ELR (cell line): ENCODE data around the gene ETFDH.
"Not testable (repeated sequence)": the region's sequence is repeated elsewhere in the genome, so short reads cannot be mapped to it uniquely, and the experiment has no call there.

Experiments used
- DNase-seq: peaks from one replicate; pipeline ENCODE4 v3.0.0-alpha.2; 2015; ENCODE audit warnings: low read depth

The ETFDH gene

DNA sequence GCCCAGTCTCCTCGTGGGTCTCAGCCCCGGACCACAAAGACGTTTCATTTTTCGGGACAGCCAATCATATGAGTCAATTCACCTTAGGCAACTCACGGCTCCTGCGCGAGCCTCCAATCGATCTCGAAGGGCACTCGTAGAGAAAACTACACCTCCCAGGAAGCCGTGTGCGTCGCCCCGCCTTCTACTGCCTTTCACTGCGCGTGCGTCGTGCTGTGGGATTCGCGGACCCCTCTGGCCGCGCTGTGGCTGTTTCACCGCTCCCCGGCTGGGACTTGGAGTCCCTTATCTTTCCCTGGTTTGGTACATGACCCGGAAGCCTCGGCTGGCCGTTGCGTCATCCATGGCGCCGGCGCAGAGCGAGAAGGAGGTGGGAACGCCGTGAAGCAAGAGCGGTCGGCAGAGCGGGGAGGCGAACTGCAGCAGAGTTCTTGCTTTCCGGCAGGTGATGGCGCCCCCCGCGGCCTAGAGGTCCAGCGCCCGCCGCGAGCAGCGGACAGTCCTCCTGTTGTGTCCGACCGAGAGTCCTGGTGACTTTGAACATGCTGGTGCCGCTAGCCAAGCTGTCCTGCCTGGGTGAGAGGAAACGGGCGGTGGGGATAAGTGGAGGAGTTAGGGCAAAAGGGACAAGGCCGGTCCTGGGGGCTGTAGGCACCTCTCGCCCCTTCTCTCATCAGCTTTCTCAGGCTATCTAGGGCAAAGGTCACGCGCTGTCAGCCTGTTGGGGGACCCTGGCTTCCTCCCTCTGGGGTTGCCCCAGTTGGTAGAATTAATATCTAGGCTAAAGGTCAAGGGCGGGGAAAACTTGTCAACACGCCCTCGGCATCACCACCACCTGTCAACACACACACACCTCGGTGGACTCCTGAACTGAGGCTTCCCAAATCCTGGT is at the start of gene ETFDH:
Gene ETFDH, plus strand, starts transcription at position 382 of the 892 bp plus-strand sequence. Its CDS starts 161 bp downstream, at position 543.
- DNase-seq = peak; percentile 98

DNA sequence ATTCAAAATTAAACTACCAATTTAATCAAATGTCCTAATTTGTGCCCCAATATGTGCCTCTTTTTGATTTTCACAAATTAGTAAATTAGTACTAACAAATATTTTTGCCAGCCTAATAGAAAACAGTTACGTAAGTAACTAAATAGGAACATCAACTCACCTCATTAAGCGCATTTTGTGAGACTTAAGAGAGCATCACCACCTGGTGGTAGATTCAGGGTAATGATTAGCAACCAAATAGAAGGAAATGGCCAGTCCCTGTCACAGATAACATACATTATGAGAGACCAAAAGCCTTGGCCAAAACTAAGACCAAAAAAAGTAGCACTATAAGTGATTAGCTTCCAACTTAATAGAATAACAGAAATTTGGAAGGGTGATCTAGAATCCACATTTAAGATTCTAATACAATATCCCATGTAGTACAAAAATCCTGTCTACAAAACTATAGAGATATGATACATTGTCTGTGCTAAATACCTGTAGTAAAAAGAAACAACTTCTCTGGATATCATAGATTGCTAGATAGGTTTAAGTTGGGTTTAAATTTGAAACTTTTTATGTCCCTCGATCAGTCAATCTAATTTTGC is 47.1 kb upstream of the ETFDH start:
- DNase-seq = peak; percentile 72

DNA sequence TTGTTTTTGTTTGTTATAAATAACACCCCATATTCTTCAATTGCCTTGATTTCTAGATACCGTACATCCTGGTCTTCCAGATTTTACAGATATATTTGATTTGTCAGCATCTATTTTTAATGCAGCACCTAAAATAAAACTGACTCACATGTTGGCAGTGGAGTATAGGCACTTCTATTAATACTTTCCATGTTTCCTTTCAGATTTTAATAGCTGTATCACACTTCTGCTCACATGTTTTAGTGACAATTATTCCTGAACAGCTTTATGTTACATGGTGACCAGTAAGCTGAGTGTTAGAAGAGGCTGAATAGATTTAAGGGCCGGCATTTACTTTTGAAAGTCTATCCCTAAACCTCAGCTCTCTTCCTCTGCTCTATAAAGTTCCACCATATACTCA is 46.6 kb upstream of the ETFDH start:
- DNase-seq = no peak

DNA sequence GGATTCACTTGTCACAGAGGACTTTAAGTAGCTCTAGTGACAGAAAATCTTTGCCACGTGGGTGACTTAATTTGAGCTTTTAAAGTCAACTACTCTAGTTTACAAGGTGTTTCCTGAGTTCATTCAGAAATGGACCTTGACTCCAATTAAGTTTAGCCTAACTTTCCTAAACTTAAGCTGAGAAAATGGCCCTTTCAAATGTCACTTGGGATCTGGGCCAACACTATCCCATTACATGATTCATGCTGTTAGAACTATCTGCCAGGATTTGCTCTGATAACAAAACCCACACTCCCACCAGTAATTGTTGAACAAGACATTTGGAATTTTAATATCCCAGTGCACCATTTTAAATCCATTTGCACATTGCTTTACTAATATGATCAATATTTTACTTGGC is 41.2 kb upstream of the ETFDH start:
- no peak for DNase-seq

DNA sequence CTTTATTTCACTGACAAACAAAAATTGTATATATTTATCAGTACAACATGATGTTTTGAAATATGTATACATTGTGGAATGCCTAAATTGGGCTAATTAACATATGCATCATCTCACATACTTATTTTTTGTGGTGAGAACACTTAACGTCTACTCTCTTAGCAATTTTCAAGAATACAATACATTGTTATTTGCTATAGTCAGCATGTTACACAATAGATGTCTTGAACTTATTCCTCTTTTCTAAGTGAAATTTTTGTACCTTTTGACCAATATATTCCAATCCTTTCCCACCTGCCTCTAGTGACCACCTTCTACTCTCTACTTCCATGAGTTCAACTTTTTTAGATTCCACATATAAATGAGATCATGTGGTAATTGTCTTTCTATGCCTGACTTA is 35.5 kb upstream of the ETFDH start:
- no peak for DNase-seq

DNA sequence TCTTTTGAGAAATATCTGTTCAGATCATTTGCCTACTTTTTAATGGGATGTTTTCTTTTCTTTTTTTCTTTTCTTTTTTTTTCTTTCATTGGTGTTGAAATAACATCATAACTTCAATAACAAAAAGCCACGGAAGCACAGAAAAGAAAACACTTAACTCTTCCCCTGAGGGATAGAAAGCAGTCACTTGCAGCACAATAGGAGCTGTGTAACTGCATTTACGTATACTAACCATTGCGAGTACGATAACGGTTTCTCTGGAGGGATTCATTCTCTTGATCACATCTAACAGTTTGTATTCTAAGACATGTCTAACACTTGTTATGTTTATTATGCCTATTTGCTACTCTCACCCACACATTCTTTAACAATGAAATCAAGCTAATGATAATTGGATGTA is 27.7 kb upstream of the ETFDH start:
- no peak for DNase-seq

DNA sequence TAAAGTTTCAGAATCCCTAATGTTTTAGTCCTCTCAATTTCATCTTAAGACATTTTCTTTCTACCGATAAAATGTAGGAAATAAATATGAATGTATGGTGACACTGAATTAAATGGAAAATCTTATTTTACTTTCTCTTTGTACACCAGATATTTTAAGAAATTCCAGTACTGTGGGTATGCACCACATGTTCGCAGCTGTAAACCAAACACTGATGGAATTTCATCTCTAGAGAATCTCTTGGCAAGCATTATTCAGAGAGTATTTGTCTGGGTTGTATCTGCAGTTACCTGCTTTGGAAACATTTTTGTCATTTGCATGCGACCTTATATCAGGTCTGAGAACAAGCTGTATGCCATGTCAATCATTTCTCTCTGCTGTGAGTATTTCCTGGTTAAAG is 27.3 kb upstream of the ETFDH start:
- DNase-seq = no peak

DNA sequence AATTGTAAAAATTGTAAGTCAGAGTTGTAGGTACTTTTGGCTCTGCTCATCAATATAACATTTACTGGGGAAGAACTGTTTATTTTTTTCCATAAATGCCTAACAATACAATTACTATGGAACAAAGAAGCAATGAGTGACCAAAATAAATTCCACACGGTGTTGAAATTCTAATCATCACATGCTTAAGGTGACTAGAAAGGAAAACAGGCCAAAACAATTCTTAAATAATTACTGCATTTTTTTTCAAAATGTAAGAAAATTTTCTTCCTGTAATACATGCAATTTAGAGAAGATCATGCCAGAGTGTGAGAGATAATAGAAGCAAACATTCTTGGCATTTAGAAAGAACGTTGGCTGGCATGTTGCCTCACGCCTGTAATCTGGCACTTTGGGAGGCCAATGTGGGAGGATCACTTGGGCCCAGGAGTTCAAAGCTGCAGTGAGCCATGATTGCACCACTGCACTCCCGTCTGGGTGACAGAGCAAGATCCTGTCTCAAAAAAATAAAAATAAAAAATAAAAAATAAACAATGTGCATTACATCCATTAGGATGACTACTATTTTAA is 22.9 kb upstream of the ETFDH start:
- DNase-seq = no peak

DNA sequence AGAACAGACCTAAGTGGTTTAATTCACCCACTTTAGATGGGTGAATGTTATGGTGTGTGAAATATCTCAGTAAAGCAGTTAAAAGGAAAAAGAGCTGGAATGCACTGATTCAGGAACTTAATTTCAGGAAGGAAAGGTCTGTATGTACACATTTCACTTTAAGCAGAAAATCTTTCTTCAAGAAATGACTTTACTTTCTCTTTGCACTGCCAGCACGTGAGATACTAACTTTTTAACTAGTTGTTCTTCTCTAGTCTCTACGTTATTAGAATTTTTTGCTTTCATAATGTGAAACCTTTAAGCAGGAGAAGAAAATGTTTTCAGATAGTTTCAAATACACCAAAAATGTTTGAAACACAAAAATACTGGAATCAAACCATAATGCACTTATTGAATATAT is 19.2 kb upstream of the ETFDH start:
- DNase-seq = no peak

DNA sequence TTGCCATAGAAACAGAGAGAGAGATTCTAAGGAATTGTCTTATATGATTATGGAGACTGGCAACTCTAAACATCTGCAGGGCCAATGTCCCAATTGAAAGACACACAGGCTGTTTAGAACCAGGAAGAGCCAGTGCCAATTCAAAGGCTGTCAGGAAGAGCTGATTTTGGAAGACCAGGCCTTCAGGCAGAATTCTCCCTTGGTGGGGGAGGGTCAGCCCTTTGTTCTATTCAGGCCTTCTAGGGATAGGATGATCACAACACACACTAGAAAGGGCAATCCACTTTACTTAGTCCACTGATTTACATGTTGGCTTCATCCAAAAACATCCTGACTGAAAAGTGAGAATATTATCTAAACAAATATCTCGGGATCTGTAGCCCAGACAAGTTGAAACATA is 15.7 kb upstream of the ETFDH start:
- DNase-seq = no peak

DNA sequence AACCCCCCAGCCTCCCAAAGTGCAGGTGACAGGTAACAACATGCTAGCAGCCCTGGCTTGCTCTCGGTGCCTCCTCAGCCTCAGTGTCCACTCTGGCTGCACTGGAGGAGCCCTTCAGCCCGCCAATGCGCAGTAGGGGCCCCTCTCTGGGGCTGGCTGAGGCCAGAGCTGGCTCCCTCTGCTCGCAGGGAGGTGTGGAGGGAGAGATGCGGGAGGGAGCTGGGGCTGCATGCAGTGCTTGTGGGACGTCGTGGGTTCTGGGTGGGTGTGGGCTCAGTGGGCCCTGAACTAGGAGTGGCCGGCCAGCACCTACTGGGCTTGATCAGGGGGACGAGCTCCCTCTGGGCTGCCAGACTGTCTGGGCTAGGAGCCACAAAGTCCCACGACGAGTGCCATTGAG is 14.8 kb upstream of the ETFDH start:
- no peak for DNase-seq

DNA sequence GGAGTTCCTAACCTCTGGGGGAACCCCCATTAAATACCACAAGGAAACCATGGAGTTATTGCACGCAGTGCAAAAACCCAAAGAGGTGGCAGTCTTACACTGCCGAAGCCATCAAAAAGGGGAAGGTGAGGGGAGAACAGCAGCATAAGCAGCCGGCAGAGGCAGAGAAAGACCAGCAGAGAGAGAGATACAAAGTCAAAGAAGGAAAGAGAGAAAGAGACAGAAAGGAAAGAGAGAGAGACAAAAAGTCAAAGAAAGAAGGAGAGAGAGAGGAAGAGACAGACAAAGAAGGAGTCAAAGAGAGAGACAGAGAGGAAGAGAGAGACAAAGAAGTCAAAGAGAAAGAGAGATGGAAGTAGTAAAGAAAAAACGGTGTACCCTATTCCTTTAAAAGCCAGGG is 8.8 kb upstream of the ETFDH start:
- not testable (repeated sequence) for DNase-seq

DNA sequence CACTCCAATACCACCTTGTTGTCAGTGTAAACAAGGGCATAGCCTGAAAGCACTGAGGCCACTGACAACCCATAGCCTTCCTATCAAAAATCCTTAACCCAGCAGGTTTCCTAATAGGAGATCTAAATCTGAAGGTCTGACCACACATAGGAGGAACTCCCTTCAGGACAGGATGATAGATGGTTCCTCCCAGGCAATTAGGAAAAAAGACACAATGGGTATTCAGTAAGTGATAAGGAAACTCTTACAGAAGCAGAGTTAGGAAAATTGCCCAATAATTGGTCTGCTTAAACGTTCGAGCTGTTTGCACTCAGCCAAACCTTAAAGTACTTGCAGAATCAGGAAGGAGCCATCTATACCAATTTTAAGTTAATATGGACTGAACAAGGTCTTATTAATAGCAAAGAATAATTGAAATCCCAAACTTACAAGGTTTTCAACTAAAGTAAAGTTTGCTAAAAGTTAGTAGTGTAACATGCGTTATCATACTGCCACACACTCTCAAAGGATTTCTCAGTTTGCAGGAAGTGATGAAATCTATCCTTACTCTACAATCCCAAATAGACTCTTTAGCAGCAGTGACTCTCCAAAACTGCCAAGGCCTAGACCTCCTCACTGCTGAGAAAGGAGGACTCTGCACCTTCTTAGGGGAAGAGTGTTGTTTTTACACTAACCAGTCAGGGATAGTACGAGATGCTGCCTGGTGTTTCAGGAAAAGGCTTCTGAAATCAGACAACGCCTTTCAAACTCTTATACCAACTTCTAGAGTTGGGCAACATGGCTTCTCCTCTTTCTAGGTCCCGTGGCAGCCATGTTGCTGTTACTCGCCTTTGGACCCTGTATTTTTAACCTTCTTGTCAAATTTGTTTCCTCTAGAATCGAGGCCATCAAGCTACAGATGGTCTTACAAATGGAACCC is 8.1 kb upstream of the ETFDH start:
- DNase-seq = not testable (repeated sequence)

DNA sequence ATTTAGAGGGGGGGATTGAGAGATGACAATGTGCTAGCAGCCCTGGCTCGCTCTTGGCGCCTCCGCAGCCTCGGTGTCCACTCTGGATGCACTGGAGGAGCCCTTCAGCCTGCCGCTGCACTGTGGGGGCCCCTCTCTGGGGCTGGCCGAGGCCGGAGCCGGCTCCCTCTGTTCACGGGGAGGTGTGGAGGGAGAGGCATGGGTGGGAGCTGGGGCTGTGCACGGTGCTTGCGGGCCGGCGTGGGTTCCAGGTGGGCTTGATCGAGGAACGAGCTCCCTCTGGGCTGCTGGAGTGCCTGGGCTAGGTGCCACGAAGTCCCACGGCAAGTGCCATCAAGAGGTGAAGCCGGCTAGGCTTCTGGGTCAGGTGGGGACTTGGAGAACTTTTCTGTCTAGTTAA is 7.3 kb upstream of the ETFDH start:
- no peak for DNase-seq

DNA sequence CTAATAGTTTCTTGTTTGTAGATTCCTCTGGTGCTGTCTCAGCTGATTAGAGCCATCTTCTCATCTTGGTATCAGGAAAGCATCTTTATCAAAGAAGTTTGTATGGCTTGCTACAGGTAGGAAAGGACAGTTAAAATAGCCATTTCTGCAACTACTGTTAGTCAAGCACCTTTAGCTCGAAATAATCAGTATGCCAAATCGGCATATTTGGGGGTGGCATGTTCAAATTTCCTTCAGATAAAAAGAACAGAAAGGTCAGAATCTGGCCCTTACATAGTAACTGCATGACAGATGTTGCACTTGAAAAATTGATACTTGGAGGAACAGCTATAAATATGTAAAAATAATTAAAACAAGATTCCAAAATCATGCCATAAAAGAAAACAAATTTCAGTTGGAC is 5.2 kb upstream of the ETFDH start:
- DNase-seq = no peak

DNA sequence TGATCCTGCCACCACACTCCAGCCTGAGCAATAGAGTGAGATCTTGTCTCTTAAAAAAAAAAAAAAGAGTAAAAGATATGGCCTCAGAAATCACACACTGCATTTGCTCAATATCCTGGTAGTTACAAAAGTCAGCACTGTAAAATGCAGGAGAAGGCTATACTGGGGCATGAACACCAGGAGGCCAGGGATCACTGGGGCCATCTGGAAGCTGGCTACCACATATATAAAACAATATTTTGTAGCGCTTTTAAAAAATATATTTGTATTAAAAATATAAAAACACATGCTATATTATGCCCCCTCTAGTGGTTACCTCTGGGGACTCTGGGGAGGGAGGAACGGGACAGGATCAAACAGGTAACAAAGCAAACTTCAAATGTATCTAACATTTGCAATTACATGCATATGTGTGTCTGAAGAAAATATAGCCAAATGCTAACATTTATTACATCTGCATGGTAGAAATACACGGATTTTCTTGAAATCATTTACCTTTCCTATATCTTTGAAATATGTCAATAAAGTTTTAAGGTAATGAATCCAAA is 4.4 kb upstream of the ETFDH start:
- DNase-seq = peak; percentile 62

DNA sequence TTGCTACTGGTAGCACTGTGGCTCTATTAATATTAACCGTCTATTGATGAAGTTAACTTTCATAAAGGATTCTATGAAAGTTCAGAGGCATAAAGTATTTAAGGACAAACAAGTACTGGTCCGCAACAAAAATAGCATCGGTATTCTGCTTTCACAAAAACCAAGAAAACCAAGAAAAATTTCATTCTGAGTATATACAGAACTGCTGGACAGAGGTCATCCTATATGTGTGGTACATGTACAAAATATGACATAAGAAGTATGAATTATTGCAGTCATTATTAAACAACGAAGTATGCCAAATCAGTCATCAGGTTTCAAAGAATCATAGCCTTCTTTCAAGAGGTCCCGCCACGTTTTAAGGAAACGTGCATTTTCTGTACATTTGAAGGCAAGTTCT is 2.8 kb upstream of the ETFDH start:
- no peak for DNase-seq

DNA sequence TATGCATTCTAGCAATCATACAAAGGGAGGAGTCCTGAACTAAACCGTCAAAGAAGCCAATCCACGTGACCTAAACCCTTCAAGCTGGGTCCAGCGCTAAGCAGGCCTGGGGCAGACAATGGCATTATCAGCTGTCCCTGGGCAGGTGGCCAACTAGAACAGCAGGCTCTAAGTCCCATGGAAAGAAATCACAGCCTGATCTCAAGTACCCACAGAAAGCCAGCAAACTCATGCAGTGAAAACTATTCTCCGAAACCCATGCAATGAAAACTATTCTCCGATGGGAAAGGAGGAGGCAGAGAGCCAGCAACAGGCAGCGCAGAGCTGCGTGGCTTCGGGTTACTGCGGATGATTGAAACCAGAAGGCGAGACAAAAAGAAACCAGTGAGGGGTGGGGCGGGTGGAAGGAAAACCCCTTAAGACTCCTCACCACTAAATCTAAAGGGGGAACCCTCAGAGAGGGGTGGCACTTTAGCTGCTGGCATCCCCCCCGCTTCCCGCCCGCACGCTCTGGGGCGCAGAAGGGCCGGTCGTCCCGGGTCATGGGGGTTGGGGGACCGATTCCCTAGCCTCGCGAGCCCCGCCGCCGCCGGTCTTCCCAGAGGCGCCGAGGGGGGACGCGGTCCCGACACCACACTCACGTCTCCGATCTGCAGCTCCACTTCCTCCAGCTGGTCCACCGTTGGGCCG is 976 bp upstream of the ETFDH start:
- peak; percentile 77 for DNase-seq

DNA sequence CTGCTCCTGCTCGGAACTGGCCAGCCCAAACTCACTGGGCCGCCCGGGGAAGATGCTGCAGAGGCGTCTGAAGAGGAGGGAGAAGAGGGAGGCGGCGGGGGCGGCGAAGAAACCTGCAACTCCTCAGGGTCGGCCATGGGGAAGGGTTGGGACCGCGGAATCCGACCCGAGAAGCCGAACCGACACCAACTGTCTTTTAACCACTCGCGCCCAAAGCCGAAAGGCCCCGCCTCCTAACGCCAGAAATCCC is 506 bp upstream of the ETFDH start, which contains the start of gene C4orf46:
Gene C4orf46, minus strand, starts transcription at position 223 of the 250 bp plus-strand sequence. Its CDS starts 86 bp downstream, at position 137.
- DNase-seq = no peak

DNA sequence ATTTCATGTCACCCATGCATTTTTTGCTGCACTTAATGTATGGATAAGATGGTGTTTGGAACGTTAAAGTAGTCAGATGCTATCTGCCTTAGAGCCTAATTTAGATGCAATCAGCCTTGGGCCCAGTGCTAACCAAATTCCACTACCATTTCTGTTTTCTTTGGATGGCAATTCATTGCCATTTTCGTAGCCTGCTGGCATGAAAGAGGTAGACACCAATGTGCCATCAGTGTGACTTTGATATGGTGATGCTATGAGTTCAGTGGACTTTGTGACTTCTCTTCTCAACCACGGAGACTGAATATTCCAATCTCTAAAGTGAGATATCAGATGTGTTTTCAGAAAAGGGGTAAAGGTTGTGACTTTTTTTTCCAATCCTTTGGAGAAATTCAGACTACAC is 1.5 kb downstream of the ETFDH start:
- DNase-seq = no peak

DNA sequence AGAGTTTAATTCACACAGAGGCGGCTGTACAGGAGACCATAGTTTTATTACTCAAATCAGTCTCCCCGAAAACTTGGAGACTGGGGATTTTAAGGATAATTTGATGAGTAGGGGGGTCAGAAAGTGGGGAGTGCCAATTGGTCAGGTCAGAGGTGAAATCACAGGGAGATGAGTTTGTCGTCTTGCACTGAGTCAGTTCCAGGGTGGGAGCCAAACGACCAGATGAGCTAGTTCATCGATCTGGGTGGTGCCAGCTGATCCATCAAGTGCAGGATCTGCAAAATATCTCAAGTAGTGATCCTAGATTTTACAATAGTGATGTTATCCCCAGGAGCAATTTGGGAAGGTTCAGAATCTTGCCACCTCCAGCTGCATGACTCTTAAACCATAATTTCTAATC is 4.0 kb downstream of the ETFDH start:
- DNase-seq = no peak

DNA sequence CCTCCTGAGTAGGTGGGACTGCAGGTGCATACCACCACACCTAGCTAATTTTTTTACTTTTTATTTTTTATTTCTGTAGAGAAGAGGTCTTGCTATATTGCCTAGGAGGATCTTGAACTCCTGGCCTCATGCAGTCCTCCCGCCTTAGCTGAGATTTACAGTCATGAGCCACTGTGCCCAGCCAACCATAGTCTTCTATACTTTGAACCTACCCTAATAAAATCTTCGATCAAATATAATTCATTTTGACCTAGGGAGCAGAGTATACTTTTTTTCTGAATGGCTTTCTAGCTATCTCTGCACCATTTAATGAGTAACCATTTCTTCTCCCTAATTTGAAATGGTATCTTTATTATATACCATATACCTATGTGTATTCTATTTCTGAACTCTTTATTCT is 6.7 kb downstream of the ETFDH start:
- DNase-seq = no peak
